ENCODE measurements around the gene UXT. TPM values are rescaled to one million over a fixed set of nuclear protein-coding genes. Genes with fewer than 3 reads are reported as not detected.

The UXT gene
- total RNA-seq, 1 experiment from 2014 or later, result 68.6 TPM

DNA sequence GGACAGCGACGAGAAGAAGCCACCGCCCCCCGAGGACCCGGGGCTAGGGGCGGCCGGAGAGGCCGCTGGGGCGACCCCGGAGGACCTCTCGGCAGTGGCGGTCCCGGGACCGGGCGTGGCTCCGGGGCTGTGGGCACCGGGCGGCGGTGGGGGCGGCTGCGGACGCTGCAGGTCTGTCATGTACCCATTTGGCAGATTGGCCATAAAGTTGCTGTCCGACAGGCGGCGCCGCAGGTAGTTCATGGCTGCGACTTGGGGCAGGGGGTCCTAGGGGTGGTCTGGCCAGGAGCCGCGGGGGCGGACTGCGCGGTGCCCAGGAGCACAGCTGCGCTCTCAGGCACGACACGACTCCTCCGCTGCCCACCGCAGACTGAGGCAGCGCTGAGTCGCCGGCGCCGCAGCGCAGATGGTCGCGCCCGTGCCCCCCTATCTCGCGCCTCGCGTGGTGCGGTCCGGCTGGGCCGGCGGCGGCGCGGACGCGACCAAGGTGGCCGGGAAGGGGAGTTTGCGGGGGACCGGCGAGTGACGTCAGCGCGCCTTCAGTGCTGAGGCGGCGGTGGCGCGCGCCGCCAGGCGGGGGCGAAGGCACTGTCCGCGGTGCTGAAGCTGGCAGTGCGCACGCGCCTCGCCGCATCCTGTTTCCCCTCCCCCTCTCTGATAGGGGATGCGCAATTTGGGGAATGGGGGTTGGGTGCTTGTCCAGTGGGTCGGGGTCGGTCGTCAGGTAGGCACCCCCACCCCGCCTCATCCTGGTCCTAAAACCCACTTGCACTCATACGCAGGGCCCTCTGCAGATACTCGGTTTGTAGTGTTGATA, 39.3 kb downstream of the UXT start, which contains the start of gene SYN1 (continued):
- no peak for TF ChIP-seq NR3C1 (CRISPR knock-in tag; conservative IDR thresholded peaks at IDR 0.05; ENCODE audit: low read depth)
- no peak for TF ChIP-seq EMX1 (CRISPR knock-in tag; IDR thresholded peaks at IDR 0.05)
- no peak for TF ChIP-seq ZNF138 (CRISPR knock-in tag; conservative IDR thresholded peaks at IDR 0.05)
- no peak for TF ChIP-seq SMAD3 (CRISPR knock-in tag; IDR thresholded peaks at IDR 0.05; ENCODE audit: borderline replicate concordance)
- peak; percentile 74; the same call in 1 of the 2 replicates for TF ChIP-seq ZBTB43 (CRISPR knock-in tag; IDR thresholded peaks at IDR 0.05)
- TF ChIP-seq, protein P1, sequence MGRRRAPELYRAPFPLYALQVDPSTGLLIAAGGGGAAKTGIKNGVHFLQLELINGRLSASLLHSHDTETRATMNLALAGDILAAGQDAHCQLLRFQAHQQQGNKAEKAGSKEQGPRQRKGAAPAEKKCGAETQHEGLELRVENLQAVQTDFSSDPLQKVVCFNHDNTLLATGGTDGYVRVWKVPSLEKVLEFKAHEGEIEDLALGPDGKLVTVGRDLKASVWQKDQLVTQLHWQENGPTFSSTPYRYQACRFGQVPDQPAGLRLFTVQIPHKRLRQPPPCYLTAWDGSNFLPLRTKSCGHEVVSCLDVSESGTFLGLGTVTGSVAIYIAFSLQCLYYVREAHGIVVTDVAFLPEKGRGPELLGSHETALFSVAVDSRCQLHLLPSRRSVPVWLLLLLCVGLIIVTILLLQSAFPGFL (CRISPR knock-in tag; IDR thresholded peaks at IDR 0.05; ENCODE audit: borderline replicate concordance), result no peak
- 0 out of 2 replicates have a peak, but pooled peaks have one; percentile 65 for TF ChIP-seq ZNF232 (CRISPR knock-in tag; IDR thresholded peaks at IDR 0.05)
- no peak for TF ChIP-seq JAZF1 (CRISPR knock-in tag; IDR thresholded peaks at IDR 0.05)
- TF ChIP-seq STAT6 (CRISPR knock-in tag; conservative IDR thresholded peaks at IDR 0.05; ENCODE audit: low read depth), result no peak
- TF ChIP-seq, protein P2, sequence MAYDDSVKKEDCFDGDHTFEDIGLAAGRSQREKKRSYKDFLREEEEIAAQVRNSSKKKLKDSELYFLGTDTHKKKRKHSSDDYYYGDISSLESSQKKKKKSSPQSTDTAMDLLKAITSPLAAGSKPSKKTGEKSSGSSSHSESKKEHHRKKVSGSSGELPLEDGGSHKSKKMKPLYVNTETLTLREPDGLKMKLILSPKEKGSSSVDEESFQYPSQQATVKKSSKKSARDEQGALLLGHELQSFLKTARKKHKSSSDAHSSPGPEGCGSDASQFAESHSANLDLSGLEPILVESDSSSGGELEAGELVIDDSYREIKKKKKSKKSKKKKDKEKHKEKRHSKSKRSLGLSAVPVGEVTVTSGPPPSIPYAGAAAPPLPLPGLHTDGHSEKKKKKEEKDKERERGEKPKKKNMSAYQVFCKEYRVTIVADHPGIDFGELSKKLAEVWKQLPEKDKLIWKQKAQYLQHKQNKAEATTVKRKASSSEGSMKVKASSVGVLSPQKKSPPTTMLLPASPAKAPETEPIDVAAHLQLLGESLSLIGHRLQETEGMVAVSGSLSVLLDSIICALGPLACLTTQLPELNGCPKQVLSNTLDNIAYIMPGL (CRISPR knock-in tag; IDR thresholded peaks at IDR 0.05), result no peak
- no peak for TF ChIP-seq SOX15 (CRISPR knock-in tag; IDR thresholded peaks at IDR 0.05)

DNA sequence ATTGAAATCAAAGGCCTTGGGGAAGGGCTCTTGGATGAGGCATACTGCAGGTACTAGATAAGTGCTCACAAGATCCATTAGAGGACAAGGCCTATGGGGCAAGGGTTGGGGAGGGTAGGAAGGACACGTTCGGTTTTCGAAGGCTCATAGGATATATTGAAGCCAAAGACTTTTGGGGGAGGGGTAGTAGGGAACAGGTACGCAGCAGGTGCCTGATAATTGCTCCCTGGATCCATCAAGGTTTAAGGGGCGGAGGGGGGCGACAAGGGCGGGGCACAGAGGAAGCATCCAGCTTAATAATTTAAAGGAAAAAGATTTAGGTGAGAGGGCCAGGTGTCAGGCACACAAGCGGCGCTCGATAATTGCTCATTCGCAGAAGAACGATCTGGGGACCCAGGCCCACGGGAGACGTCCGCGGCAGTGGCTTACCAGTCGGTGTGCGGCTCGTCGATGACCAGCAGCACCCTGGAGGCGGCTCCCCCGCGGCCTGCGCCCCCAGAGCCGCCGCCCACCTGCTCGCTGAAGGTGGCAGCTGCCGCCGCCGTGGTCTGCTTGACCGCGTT, 40.0 kb downstream of the UXT start:
- Mint-ChIP-seq H3K9me3 (no peaks in the 10 kb centered on the region), H3K36me3 (no peaks in the 10 kb centered on the region), H3K4me1 (peaks cover 17% of the 10 kb centered on the region), H3K27me3 (ENCODE audit: low read depth) (peaks cover 36% of the 10 kb centered on the region), H3K4me3 (peak overlapping the region; percentile 56), H3K27ac (no peak overlapping the region)
- TF ChIP-seq ELF4 (CRISPR knock-in tag; IDR thresholded peaks at IDR 0.05; ENCODE audit: low read depth), result no peak
- TF ChIP-seq ZNF671 (CRISPR knock-in tag; IDR thresholded peaks at IDR 0.05), result no peak
- TF ChIP-seq FOXK1 (CRISPR knock-in tag; IDR thresholded peaks at IDR 0.05), result no peak
- TF ChIP-seq SP1 (CRISPR knock-in tag; conservative IDR thresholded peaks at IDR 0.05), result no peak
- no peak for TF ChIP-seq USF1 (CRISPR knock-in tag; IDR thresholded peaks at IDR 0.05)
- no peak for TF ChIP-seq STAT6 (CRISPR knock-in tag; conservative IDR thresholded peaks at IDR 0.05; ENCODE audit: low read depth)
- TF ChIP-seq ZNF232 (CRISPR knock-in tag; IDR thresholded peaks at IDR 0.05), result no peak
- TF ChIP-seq FOXJ3 (CRISPR knock-in tag; IDR thresholded peaks at IDR 0.05; ENCODE audit: borderline replicate concordance), result no peak
- ChIA-PET CTCF (interaction anchor here (0.6 kb wide), 1 partner anchor 57 kb away, joined by 3 read pairs; no protein-coding TSS in a partner anchor), POLR2A (no interaction called here)
- no peak for DNase-seq (ENCODE audit: low spot score)
- no peak for ATAC-seq

Measured in WTC11 (cell line).